GM12801 (cell line): ENCODE measurements around the gene DLG2.

ENCODE experiments used
- CTCF ChIP-seq: IDR thresholded peaks from one replicate; pipeline ENCODE4 v1.5.1; 2011; ENCODE audit warnings: control low read depth; ENCODE audit not compliant: insufficient read length; ENCODE audit errors: extremely low read depth

Gene DLG2

GRCh38 chr11:83676056-83676601 lies 1951.0 kb downstream of the DLG2 start:
- no peak for TF ChIP-seq CTCF

GRCh38 chr11:83674102-83674896 lies 1952.8 kb downstream of the DLG2 start:
- TF ChIP-seq CTCF: no peak

GRCh38 chr11:83671289-83671688 lies 1955.9 kb downstream of the DLG2 start:
- no peak for TF ChIP-seq CTCF

- TF ChIP-seq CTCF: no peak
Observed at GRCh38 chr11:83666149-83666548, 1961.0 kb downstream of the DLG2 start.

GRCh38 chr11:83663988-83664387 lies 1963.2 kb downstream of the DLG2 start:
- TF ChIP-seq CTCF: no peak

GRCh38 chr11:83663446-83663845 lies 1963.7 kb downstream of the DLG2 start:
- no peak for TF ChIP-seq CTCF

DNA sequence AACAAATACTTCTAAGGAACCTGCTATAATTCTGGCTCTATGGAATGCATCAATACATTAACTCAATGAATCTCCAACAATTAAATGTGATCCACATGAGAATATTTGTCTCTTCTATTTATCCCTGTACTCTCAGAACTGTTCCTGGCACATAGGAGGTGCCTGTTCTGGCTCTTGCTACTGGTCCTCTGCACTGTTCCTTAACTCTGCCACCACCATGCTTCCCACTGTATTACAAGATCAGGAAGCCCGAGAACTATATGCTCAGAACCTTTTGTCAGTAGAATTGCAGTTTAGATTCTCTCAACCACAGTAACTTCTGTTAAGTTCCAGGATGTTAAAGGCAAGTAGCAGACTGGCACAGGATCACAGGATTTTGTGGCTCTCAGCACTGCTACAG lies 1964.7 kb downstream of the DLG2 start:
- TF ChIP-seq CTCF: no peak
